Neural cell (in vitro differentiated cells): ENCODE data around the gene IGSF21. TPM values are rescaled to one million over a fixed set of nuclear protein-coding genes. Genes with fewer than 3 reads are reported as not detected.

Source experiments
- H2AFZ ChIP-seq: fragments of 200-600, 300-800 bp; sonication (generic), shearing (Covaris generic); 2 replicates; pipeline ENCODE4 v1.6.0; 2014; ENCODE audit warnings: low read depth, mild to moderate bottlenecking, antibody characterized with exemption, low read length, moderate library complexity
- H3F3A ChIP-seq: fragments of 200-600 bp; shearing (Covaris generic); 2 replicates; pipeline ENCODE4 v1.6.1; 2016; ENCODE audit warnings: mild to moderate bottlenecking, moderate library complexity, mixed read lengths, antibody characterized with exemption, low read length; ENCODE audit not compliant: insufficient read depth, poor library complexity, severe bottlenecking
- H3K27ac ChIP-seq: fragments of 200-600, 300-800 bp; sonication (generic), shearing (Covaris generic); 2 replicates; pipeline ENCODE4 v1.5.1; 2014; ENCODE audit warnings: mild to moderate bottlenecking, low read length, moderate library complexity
- H3K27me3 ChIP-seq: fragments of 300-800, 200-600 bp; sonication (generic), shearing (Covaris generic); 2 replicates; pipeline ENCODE4 v1.6.0; 2014; ENCODE audit warnings: mild to moderate bottlenecking, low read depth, low read length, moderate library complexity; ENCODE audit not compliant: insufficient read depth
- H3K36me3 ChIP-seq: fragments of 300-800, 200-600 bp; sonication (generic), shearing (Covaris generic); 2 replicates; pipeline ENCODE4 v1.5.1; 2014; ENCODE audit warnings: mild to moderate bottlenecking, antibody characterized with exemption, low read length, moderate library complexity; ENCODE audit not compliant: insufficient read depth
- H3K4me2 ChIP-seq: fragments of 300-800, 200-600 bp; sonication (generic), shearing (Covaris generic); 2 replicates; pipeline ENCODE4 v1.6.0; 2014; ENCODE audit warnings: mild to moderate bottlenecking, low read length
- H3K4me3 ChIP-seq: fragments of 300-800, 200-600 bp; sonication (generic), shearing (Covaris generic); 2 replicates; pipeline ENCODE4 v1.5.1; 2014; ENCODE audit warnings: mild to moderate bottlenecking, low read length, moderate library complexity
- H3K79me2 ChIP-seq: fragments of 200-600 bp; shearing (Covaris generic); replicated peaks from 2 replicates; pipeline ENCODE4 v1.6.0; 2014; ENCODE audit warnings: mild to moderate bottlenecking, low read length, moderate library complexity; ENCODE audit not compliant: insufficient read depth
- H3K9ac ChIP-seq: fragments of 300-800, 200-600 bp; sonication (generic), shearing (Covaris generic); 2 replicates; pipeline ENCODE4 v1.6.1; 2016; ENCODE audit warnings: mild to moderate bottlenecking, low read length, mixed read lengths
- H3K9me2 ChIP-seq: fragments of 200-600 bp; shearing (Covaris generic); 2 replicates; pipeline ENCODE4 v1.6.1; 2016; ENCODE audit warnings: mild to moderate bottlenecking, low read length, mixed read lengths; ENCODE audit not compliant: insufficient read depth
- H3K9me3 ChIP-seq: fragments of 200-600, 300-800 bp; sonication (generic), shearing (Covaris generic); 2 replicates; pipeline ENCODE4 v1.6.1; 2016; ENCODE audit warnings: mild to moderate bottlenecking, mixed run types, low read length, moderate library complexity, mixed read lengths
- H4K20me1 ChIP-seq: fragments of 200-600 bp; shearing (Covaris generic); 2 replicates; pipeline ENCODE4 v1.6.1; 2016; ENCODE audit warnings: mild to moderate bottlenecking, mixed run types; ENCODE audit not compliant: insufficient read depth
- CTCF ChIP-seq: fragments of 450-650 bp; IDR thresholded peaks from 2 replicates; pipeline ENCODE4 v1.5.1; 2014; ENCODE audit warnings: antibody characterized with exemption, mild to moderate bottlenecking, moderate library complexity; ENCODE audit not compliant: poor library complexity, severe bottlenecking
- EP300 ChIP-seq: fragments of 450-650 bp; conservative IDR thresholded peaks from 2 replicates; pipeline ENCODE4 v1.6.1; 2014; ENCODE audit warnings: antibody characterized with exemption, mild to moderate bottlenecking, moderate library complexity; ENCODE audit not compliant: poor library complexity, severe bottlenecking
- EZH2 ChIP-seq: fragments of 200-600, 300-800 bp; shearing (Covaris generic), sonication (generic); IDR thresholded peaks from 2 replicates; pipeline ENCODE4 v1.6.1; 2014; ENCODE audit warnings: antibody characterized with exemption, low read length, borderline replicate concordance, mild to moderate bottlenecking; ENCODE audit not compliant: insufficient read depth, poor library complexity, severe bottlenecking
- MXI1 ChIP-seq: fragments of 450-650 bp; conservative IDR thresholded peaks from 2 replicates; pipeline ENCODE4 v1.6.1; 2014; ENCODE audit warnings: antibody characterized with exemption, mild to moderate bottlenecking; ENCODE audit not compliant: poor library complexity, severe bottlenecking
- POLR2AphosphoS5 ChIP-seq: IDR thresholded peaks from 2 replicates; pipeline ENCODE4 v1.6.1; 2012
- RAD21 ChIP-seq: fragments of 450-650 bp; conservative IDR thresholded peaks from 2 replicates; pipeline ENCODE4 v1.6.1; 2014; ENCODE audit warnings: antibody characterized with exemption, mild to moderate bottlenecking, moderate library complexity
- REST ChIP-seq: IDR thresholded peaks from 2 replicates; pipeline ENCODE4 v1.6.1; 2012; ENCODE audit warnings: borderline replicate concordance
- SMC3 ChIP-seq: fragments of 450-650 bp; conservative IDR thresholded peaks from 2 replicates; pipeline ENCODE4 v1.6.1; 2014; ENCODE audit warnings: antibody characterized with exemption, mild to moderate bottlenecking, moderate library complexity; ENCODE audit not compliant: poor library complexity
- TAF1 ChIP-seq: IDR thresholded peaks from 2 replicates; pipeline ENCODE4 v1.6.1; 2012; ENCODE audit warnings: low read depth
- polyA plus RNA-seq: library from polyadenylated mRNA; depleted of rRNA; stranded (reverse); fragments of >200 nt; gene quantifications from 2 replicates; pipeline ENCODE4 v1.2.3, GENCODE V29; 2014

IGSF21 gene
- polyA plus RNA-seq, 1 donor from 2014 or later: 2.4 TPM

- H3K4me3 ChIP-seq: no peak overlapping the region
- no peaks in the 10 kb centered on the region for H3K79me2 ChIP-seq
- H2AFZ ChIP-seq: no peak overlapping the region
- H3K9me2 ChIP-seq: no peaks in the 10 kb centered on the region
- no peaks in the 10 kb centered on the region for H3F3A ChIP-seq
- H3K9ac ChIP-seq: no peak overlapping the region
- no peaks in the 10 kb centered on the region for H4K20me1 ChIP-seq
- H3K9me3 ChIP-seq: no peaks in the 10 kb centered on the region
- H3K36me3 ChIP-seq: no peaks in the 10 kb centered on the region
- no peak overlapping the region for H3K27ac ChIP-seq
- H3K4me2 ChIP-seq: no peak overlapping the region
- TF ChIP-seq SMC3: no peak
- no peak for TF ChIP-seq MXI1
- no peak for TF ChIP-seq TAF1
- TF ChIP-seq RAD21: no peak
- TF ChIP-seq REST: no peak
- TF ChIP-seq POLR2AphosphoS5: no peak
- TF ChIP-seq CTCF: no peak
- no peak for TF ChIP-seq EZH2
- no peak for TF ChIP-seq EP300
- H3K27me3 ChIP-seq: no peaks in the 10 kb centered on the region
Measured at GRCh38 chr1:18360251-18360650, 252.7 kb downstream of the IGSF21 start.

GRCh38 chr1:18362150-18362549 is 254.6 kb downstream of the IGSF21 start:
- Histone ChIP-seq H3F3A (no peaks in the 10 kb centered on the region), H4K20me1 (no peaks in the 10 kb centered on the region), H3K27me3 (no peaks in the 10 kb centered on the region), H2AFZ (no peak overlapping the region), H3K9me2 (no peaks in the 10 kb centered on the region), H3K9ac (no peak overlapping the region), H3K36me3 (no peaks in the 10 kb centered on the region), H3K4me2 (no peak overlapping the region), H3K79me2 (no peaks in the 10 kb centered on the region), H3K27ac (no peak overlapping the region), H3K9me3 (peaks cover 3% of the 10 kb centered on the region), H3K4me3 (no peak overlapping the region)
- TF ChIP-seq TAF1 (no peak), EZH2 (no peak), CTCF (no peak), RAD21 (no peak), MXI1 (no peak), POLR2AphosphoS5 (no peak), REST (no peak), EP300 (no peak), SMC3 (no peak)
